ENCODE results near the gene PCSK5.

The PCSK5 gene

GRCh38 chr9:75992482-75993206 is 102.2 kb downstream of the PCSK5 start:
- peak overlapping the region in 1 of 2 donors; percentile 6 for H3K27ac ChIP-seq (ENCODE audit: low read depth in 2 of 2, low read length in 2 of 2)
- H3K36me3 ChIP-seq (ENCODE audit: control insufficient read depth in 2 of 2, insufficient read depth in 2 of 2, low read length in 2 of 2) = peaks cover 2% of the 10 kb centered on the region in 2 donors
- peaks cover 18 to 21% of the 10 kb centered on the region in 2 donors for H3K4me1 ChIP-seq (ENCODE audit: control insufficient read depth in 2 of 2, insufficient read depth in 2 of 2, low read length in 2 of 2)
- H3K4me3 ChIP-seq (ENCODE audit: low read length in 2 of 2) = no peak overlapping the region
- no peaks in the 10 kb centered on the region for H3K27me3 ChIP-seq (ENCODE audit: control insufficient read depth in 2 of 2, insufficient read depth in 2 of 2, low read length in 2 of 2)
- no peak overlapping the region for H3K9ac ChIP-seq (ENCODE audit: low read depth in 1 of 2, low read length in 2 of 2)
- no peaks in the 10 kb centered on the region for H3K9me3 ChIP-seq (ENCODE audit: control insufficient read depth in 2 of 2, low read length in 2 of 2)

DNA sequence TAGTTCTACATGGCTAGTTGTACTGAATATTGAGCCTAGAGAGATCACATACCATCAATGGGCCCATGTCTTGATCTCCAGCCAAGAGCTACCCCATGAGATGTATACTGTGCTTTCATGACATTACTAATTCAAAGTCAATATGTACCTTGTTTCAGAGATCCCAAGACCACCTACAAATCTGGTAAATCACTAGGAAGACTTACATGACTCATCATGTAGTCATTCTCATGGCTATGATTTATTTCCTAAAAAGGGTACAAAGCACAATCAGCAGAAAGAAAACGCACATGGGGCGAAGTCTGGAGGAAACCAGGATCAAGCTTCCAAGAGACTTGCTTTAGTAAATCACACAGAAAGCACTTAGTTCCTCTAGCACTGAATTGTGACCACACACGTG is 103.0 kb downstream of the PCSK5 start:
- H3K27me3 ChIP-seq (ENCODE audit: control insufficient read depth in 2 of 2, insufficient read depth in 2 of 2, low read length in 2 of 2) = no peaks in the 10 kb centered on the region
- H3K36me3 ChIP-seq (ENCODE audit: control insufficient read depth in 2 of 2, insufficient read depth in 2 of 2, low read length in 2 of 2) = peaks cover 0 to 2% of the 10 kb centered on the region in 2 donors
- H3K4me1 ChIP-seq (ENCODE audit: control insufficient read depth in 2 of 2, insufficient read depth in 2 of 2, low read length in 2 of 2) = peaks cover 18 to 21% of the 10 kb centered on the region in 2 donors
- peak overlapping the region in 1 of 2 donors; percentile 6 for H3K27ac ChIP-seq (ENCODE audit: low read depth in 2 of 2, low read length in 2 of 2)
- no peak overlapping the region for H3K9ac ChIP-seq (ENCODE audit: low read depth in 1 of 2, low read length in 2 of 2)
- no peak overlapping the region for H3K4me3 ChIP-seq (ENCODE audit: low read length in 2 of 2)
- H3K9me3 ChIP-seq (ENCODE audit: control insufficient read depth in 2 of 2, low read length in 2 of 2) = no peaks in the 10 kb centered on the region

GRCh38 chr9:75995066-75995465 is 104.6 kb downstream of the PCSK5 start:
- Histone ChIP-seq H3K4me3 (ENCODE audit: low read length in 2 of 2) (no peak overlapping the region), H3K9me3 (ENCODE audit: control insufficient read depth in 2 of 2, low read length in 2 of 2) (no peaks in the 10 kb centered on the region), H3K36me3 (ENCODE audit: control insufficient read depth in 2 of 2, insufficient read depth in 2 of 2, low read length in 2 of 2) (no peaks in the 10 kb centered on the region), H3K27ac (ENCODE audit: low read depth in 2 of 2, low read length in 2 of 2) (no peak overlapping the region), H3K4me1 (ENCODE audit: control insufficient read depth in 2 of 2, insufficient read depth in 2 of 2, low read length in 2 of 2) (peaks cover 11 to 18% of the 10 kb centered on the region in 2 donors), H3K9ac (ENCODE audit: low read depth in 1 of 2, low read length in 2 of 2) (no peak overlapping the region), H3K27me3 (ENCODE audit: control insufficient read depth in 2 of 2, insufficient read depth in 2 of 2, low read length in 2 of 2) (no peaks in the 10 kb centered on the region)

GRCh38 chr9:75996726-75997125 is 106.3 kb downstream of the PCSK5 start:
- Histone ChIP-seq H3K27me3 (ENCODE audit: control insufficient read depth in 2 of 2, insufficient read depth in 2 of 2, low read length in 2 of 2) (no peaks in the 10 kb centered on the region), H3K9ac (ENCODE audit: low read depth in 1 of 2, low read length in 2 of 2) (no peak overlapping the region), H3K4me1 (ENCODE audit: control insufficient read depth in 2 of 2, insufficient read depth in 2 of 2, low read length in 2 of 2) (peaks cover 3 to 14% of the 10 kb centered on the region in 2 donors), H3K36me3 (ENCODE audit: control insufficient read depth in 2 of 2, insufficient read depth in 2 of 2, low read length in 2 of 2) (no peaks in the 10 kb centered on the region), H3K9me3 (ENCODE audit: control insufficient read depth in 2 of 2, low read length in 2 of 2) (no peaks in the 10 kb centered on the region), H3K4me3 (ENCODE audit: low read length in 2 of 2) (no peak overlapping the region), H3K27ac (ENCODE audit: low read depth in 2 of 2, low read length in 2 of 2) (no peak overlapping the region)

DNA sequence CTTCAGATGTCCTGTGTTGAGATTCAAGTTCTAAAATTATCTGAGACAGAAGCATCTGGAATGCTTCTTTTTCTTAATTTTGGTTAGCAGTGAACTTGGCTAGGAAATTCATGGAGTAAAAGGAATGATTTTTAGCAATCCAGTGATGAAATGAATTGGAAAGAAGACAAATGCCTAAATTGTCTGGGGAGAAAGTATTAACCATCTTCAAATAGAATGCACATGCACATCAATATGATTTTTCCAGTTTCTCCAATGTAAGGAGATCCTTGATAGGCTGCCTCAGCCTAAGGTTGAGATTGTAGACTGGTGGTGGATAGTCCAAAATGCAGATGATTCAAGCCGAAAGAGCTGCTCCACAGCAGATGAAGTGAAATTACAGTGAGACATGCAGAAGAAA is 106.7 kb downstream of the PCSK5 start:
- peaks cover 3 to 14% of the 10 kb centered on the region in 2 donors for H3K4me1 ChIP-seq (ENCODE audit: control insufficient read depth in 2 of 2, insufficient read depth in 2 of 2, low read length in 2 of 2)
- no peak overlapping the region for H3K27ac ChIP-seq (ENCODE audit: low read depth in 2 of 2, low read length in 2 of 2)

GRCh38 chr9:75998096-75998780 is 107.8 kb downstream of the PCSK5 start:
- Histone ChIP-seq H3K9me3 (ENCODE audit: control insufficient read depth in 2 of 2, low read length in 2 of 2) (no peaks in the 10 kb centered on the region), H3K27ac (ENCODE audit: low read depth in 2 of 2, low read length in 2 of 2) (no peak overlapping the region), H3K4me1 (ENCODE audit: control insufficient read depth in 2 of 2, insufficient read depth in 2 of 2, low read length in 2 of 2) (peaks cover 3 to 14% of the 10 kb centered on the region in 2 donors), H3K27me3 (ENCODE audit: control insufficient read depth in 2 of 2, insufficient read depth in 2 of 2, low read length in 2 of 2) (no peaks in the 10 kb centered on the region), H3K4me3 (ENCODE audit: low read length in 2 of 2) (no peak overlapping the region), H3K9ac (ENCODE audit: low read depth in 1 of 2, low read length in 2 of 2) (no peak overlapping the region), H3K36me3 (ENCODE audit: control insufficient read depth in 2 of 2, insufficient read depth in 2 of 2, low read length in 2 of 2) (no peaks in the 10 kb centered on the region)

More for the DNA sequence above, 106.7 kb downstream of the PCSK5 start:
- H3K9ac ChIP-seq (ENCODE audit: low read depth in 1 of 2, low read length in 2 of 2) = no peak overlapping the region
- no peaks in the 10 kb centered on the region for H3K9me3 ChIP-seq (ENCODE audit: control insufficient read depth in 2 of 2, low read length in 2 of 2)
- no peaks in the 10 kb centered on the region for H3K36me3 ChIP-seq (ENCODE audit: control insufficient read depth in 2 of 2, insufficient read depth in 2 of 2, low read length in 2 of 2)
- no peaks in the 10 kb centered on the region for H3K27me3 ChIP-seq (ENCODE audit: control insufficient read depth in 2 of 2, insufficient read depth in 2 of 2, low read length in 2 of 2)
- H3K4me3 ChIP-seq (ENCODE audit: low read length in 2 of 2) = no peak overlapping the region

- H3K9ac ChIP-seq (ENCODE audit: low read depth in 1 of 2, low read length in 2 of 2) = no peak overlapping the region
- H3K27ac ChIP-seq (ENCODE audit: low read depth in 2 of 2, low read length in 2 of 2) = no peak overlapping the region
- H3K4me3 ChIP-seq (ENCODE audit: low read length in 2 of 2) = no peak overlapping the region
Measured at GRCh38 chr9:76001459-76001858, 111.0 kb downstream of the PCSK5 start.

DNA sequence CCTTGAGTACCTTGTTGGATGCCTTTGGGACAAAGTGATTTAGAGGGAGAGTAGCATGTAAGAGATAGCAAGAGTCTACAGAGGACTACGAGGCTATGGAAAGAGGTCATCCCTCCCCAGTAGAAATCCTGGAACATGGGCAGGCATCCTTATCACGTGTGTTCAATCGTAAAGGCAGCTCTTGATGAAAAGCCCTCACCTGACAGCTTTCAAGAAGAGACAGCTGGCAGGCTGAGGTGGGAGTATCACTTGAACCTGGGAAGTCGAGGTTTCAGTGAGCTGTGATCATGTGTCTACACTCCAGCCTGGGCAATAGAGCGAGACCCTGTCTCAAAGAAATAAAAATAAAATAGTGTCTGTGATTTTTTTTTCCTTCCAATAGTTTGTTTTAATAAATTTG is 112.6 kb downstream of the PCSK5 start:
- no peak overlapping the region for H3K4me3 ChIP-seq (ENCODE audit: low read length in 2 of 2)
- no peaks in the 10 kb centered on the region for H3K36me3 ChIP-seq (ENCODE audit: control insufficient read depth in 2 of 2, insufficient read depth in 2 of 2, low read length in 2 of 2)
- no peaks in the 10 kb centered on the region for H3K4me1 ChIP-seq (ENCODE audit: control insufficient read depth in 2 of 2, insufficient read depth in 2 of 2, low read length in 2 of 2)
- no peak overlapping the region for H3K27ac ChIP-seq (ENCODE audit: low read depth in 2 of 2, low read length in 2 of 2)
- no peaks in the 10 kb centered on the region for H3K9me3 ChIP-seq (ENCODE audit: control insufficient read depth in 2 of 2, low read length in 2 of 2)
- H3K27me3 ChIP-seq (ENCODE audit: control insufficient read depth in 2 of 2, insufficient read depth in 2 of 2, low read length in 2 of 2) = no peaks in the 10 kb centered on the region
- H3K9ac ChIP-seq (ENCODE audit: low read depth in 1 of 2, low read length in 2 of 2) = no peak overlapping the region

More at GRCh38 chr9:76001459-76001858, 111.0 kb downstream of the PCSK5 start:
- H3K27me3 ChIP-seq (ENCODE audit: control insufficient read depth in 2 of 2, insufficient read depth in 2 of 2, low read length in 2 of 2) = no peaks in the 10 kb centered on the region
- H3K36me3 ChIP-seq (ENCODE audit: control insufficient read depth in 2 of 2, insufficient read depth in 2 of 2, low read length in 2 of 2) = no peaks in the 10 kb centered on the region
- no peaks in the 10 kb centered on the region for H3K9me3 ChIP-seq (ENCODE audit: control insufficient read depth in 2 of 2, low read length in 2 of 2)
- H3K4me1 ChIP-seq (ENCODE audit: control insufficient read depth in 2 of 2, insufficient read depth in 2 of 2, low read length in 2 of 2) = peaks cover 3 to 8% of the 10 kb centered on the region in 2 donors

DNA sequence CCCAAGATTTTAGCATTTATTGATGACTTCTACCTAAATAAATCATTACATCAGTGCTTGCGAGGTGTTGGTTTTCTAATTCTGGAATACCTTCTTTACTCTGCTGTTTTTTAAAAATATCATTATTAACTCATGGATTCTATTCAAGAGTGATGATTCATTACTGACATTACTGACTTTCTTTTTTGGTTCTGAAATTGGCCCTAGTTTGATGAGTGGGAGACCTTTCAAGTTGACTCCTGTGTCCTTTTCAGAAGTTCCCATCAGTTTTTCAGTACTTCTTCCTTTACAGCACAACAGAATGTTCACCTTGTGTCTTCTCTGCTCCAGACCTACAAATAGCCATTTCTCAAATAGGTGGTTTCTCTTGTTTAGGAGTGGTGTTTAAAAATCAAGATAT is 114.1 kb downstream of the PCSK5 start:
- Histone ChIP-seq H3K9ac (ENCODE audit: low read depth in 1 of 2, low read length in 2 of 2) (no peak overlapping the region), H3K9me3 (ENCODE audit: control insufficient read depth in 2 of 2, low read length in 2 of 2) (no peaks in the 10 kb centered on the region), H3K36me3 (ENCODE audit: control insufficient read depth in 2 of 2, insufficient read depth in 2 of 2, low read length in 2 of 2) (no peaks in the 10 kb centered on the region), H3K27me3 (ENCODE audit: control insufficient read depth in 2 of 2, insufficient read depth in 2 of 2, low read length in 2 of 2) (no peaks in the 10 kb centered on the region), H3K27ac (ENCODE audit: low read depth in 2 of 2, low read length in 2 of 2) (no peak overlapping the region), H3K4me3 (ENCODE audit: low read length in 2 of 2) (no peak overlapping the region), H3K4me1 (ENCODE audit: control insufficient read depth in 2 of 2, insufficient read depth in 2 of 2, low read length in 2 of 2) (no peaks in the 10 kb centered on the region)

GRCh38 chr9:76007935-76008334 is 117.5 kb downstream of the PCSK5 start:
- Histone ChIP-seq H3K4me3 (ENCODE audit: low read length in 2 of 2) (no peak overlapping the region), H3K27ac (ENCODE audit: low read depth in 2 of 2, low read length in 2 of 2) (no peak overlapping the region), H3K27me3 (ENCODE audit: control insufficient read depth in 2 of 2, insufficient read depth in 2 of 2, low read length in 2 of 2) (no peaks in the 10 kb centered on the region), H3K36me3 (ENCODE audit: control insufficient read depth in 2 of 2, insufficient read depth in 2 of 2, low read length in 2 of 2) (no peaks in the 10 kb centered on the region), H3K4me1 (ENCODE audit: control insufficient read depth in 2 of 2, insufficient read depth in 2 of 2, low read length in 2 of 2) (no peaks in the 10 kb centered on the region), H3K9ac (ENCODE audit: low read depth in 1 of 2, low read length in 2 of 2) (no peak overlapping the region), H3K9me3 (ENCODE audit: control insufficient read depth in 2 of 2, low read length in 2 of 2) (no peaks in the 10 kb centered on the region)
